HepG2 (cell line): ENCODE measurements around the gene PDGFB. TPM values are rescaled to one million over a fixed set of nuclear protein-coding genes. Genes with fewer than 3 reads are reported as not detected.
A peak's percentile ranks its signal among the peaks of the same experiment; 100 is the strongest.

Source experiments
- ASH2L ChIP-seq: fragments of 300-600, 200-600 bp; sonication (generic); IDR thresholded peaks from 2 replicates; pipeline ENCODE4 v1.7.0; 2017; ENCODE audit warnings: low read depth, mild to moderate bottlenecking, moderate library complexity, mixed read lengths, low read length; ENCODE audit not compliant: insufficient read length
- CC2D1A ChIP-seq: sonication (generic); formaldehyde crosslinking; IDR thresholded peaks from 2 replicates; pipeline ENCODE4 v1.8.1; 2023; ENCODE audit warnings: mild to moderate bottlenecking, missing genetic modification reagents
- CHCHD3 ChIP-seq: sonication (generic); formaldehyde crosslinking; IDR thresholded peaks from 2 replicates; pipeline ENCODE4 v1.8.0; 2022; ENCODE audit warnings: mild to moderate bottlenecking, missing genetic modification reagents, moderate library complexity
- EED ChIP-seq: sonication (generic); formaldehyde crosslinking; IDR thresholded peaks from 2 replicates; pipeline ENCODE4 v1.5.0; 2020; ENCODE audit warnings: mild to moderate bottlenecking, missing genetic modification reagents
- ELF1 ChIP-seq: sonication (generic); formaldehyde crosslinking; IDR thresholded peaks from 2 replicates; pipeline ENCODE4 v1.4.0; 2020; ENCODE audit warnings: missing genetic modification reagents
- FOXO1 ChIP-seq: sonication (generic); formaldehyde crosslinking; IDR thresholded peaks from 2 replicates; pipeline ENCODE4 v1.4.0; 2020; ENCODE audit warnings: missing genetic modification reagents
- HOXA9 ChIP-seq: sonication (generic); formaldehyde crosslinking; IDR thresholded peaks from 2 replicates; pipeline ENCODE4 v1.8.1; 2022; ENCODE audit warnings: missing genetic modification reagents, mild to moderate bottlenecking, moderate library complexity, borderline replicate concordance
- MAX ChIP-seq: IDR thresholded peaks from 2 replicates; pipeline ENCODE4 v1.6.1; 2012; ENCODE audit warnings: inconsistent platforms
- MBNL3 ChIP-seq: fragments of 250-450 bp; sonication (Bioruptor Pico); conservative IDR thresholded peaks from 2 replicates; pipeline ENCODE4 v1.8.0; 2022; ENCODE audit warnings: mild to moderate bottlenecking, inconsistent platforms
- MEF2D ChIP-seq: sonication (generic); formaldehyde crosslinking; IDR thresholded peaks from 2 replicates; pipeline ENCODE4 v1.5.1; 2020; ENCODE audit warnings: mild to moderate bottlenecking, missing genetic modification reagents
- NFYC ChIP-seq: IDR thresholded peaks from 2 replicates; pipeline ENCODE4 v1.6.1; 2016; ENCODE audit warnings: missing genetic modification reagents, missing compliant biosample characterization
- PITX1 ChIP-seq: sonication (generic); formaldehyde crosslinking; IDR thresholded peaks from 2 replicates; pipeline ENCODE4 v1.5.1; 2020; ENCODE audit warnings: mild to moderate bottlenecking, missing genetic modification reagents
- RAD21 ChIP-seq: fragments of 450-650 bp; formaldehyde crosslinking; IDR thresholded peaks from 2 replicates; pipeline ENCODE4 v1.5.0; 2020; ENCODE audit warnings: mild to moderate bottlenecking
- RFX1 ChIP-seq: fragments of 450-650 bp; IDR thresholded peaks from 2 replicates; pipeline ENCODE4 v1.6.1; 2017
- SIX1 ChIP-seq: sonication (generic); formaldehyde crosslinking; IDR thresholded peaks from 2 replicates; pipeline ENCODE4 v1.4.0; 2020; ENCODE audit warnings: missing genetic modification reagents, borderline replicate concordance
- SNAPC4 ChIP-seq: sonication (generic); formaldehyde crosslinking; IDR thresholded peaks from 2 replicates; pipeline ENCODE4 v1.4.0; 2020; ENCODE audit warnings: mild to moderate bottlenecking, missing genetic modification reagents
- TP53 ChIP-seq: sonication (generic); formaldehyde crosslinking; conservative IDR thresholded peaks from 2 replicates; pipeline ENCODE4 v1.4.0; 2020; ENCODE audit warnings: missing genetic modification reagents
- XRCC5 ChIP-seq: fragments of 200-400 bp; formaldehyde crosslinking; optimal IDR thresholded peaks from 2 replicates; pipeline ENCODE3; 2017; ENCODE audit warnings: mild to moderate bottlenecking, low read length
- ZBTB21 ChIP-seq: sonication (generic); formaldehyde crosslinking; IDR thresholded peaks from 2 replicates; pipeline ENCODE4 v1.4.0; 2020; ENCODE audit warnings: missing genetic modification reagents
- ZMYM2 ChIP-seq: sonication (generic); formaldehyde crosslinking; IDR thresholded peaks from 2 replicates; pipeline ENCODE4 v1.8.0; 2022; ENCODE audit warnings: mild to moderate bottlenecking, missing genetic modification reagents
- ZNF235 ChIP-seq: sonication (generic); formaldehyde crosslinking; IDR thresholded peaks from 2 replicates; pipeline ENCODE4 v1.8.1; 2023; ENCODE audit warnings: mild to moderate bottlenecking, missing genetic modification reagents, borderline replicate concordance
- ZNF263 ChIP-seq: sonication (generic); formaldehyde crosslinking; IDR thresholded peaks from 2 replicates; pipeline ENCODE4 v1.4.0; 2020; ENCODE audit warnings: missing genetic modification reagents
- ZNF264 ChIP-seq: sonication (generic); formaldehyde crosslinking; IDR thresholded peaks from 2 replicates; pipeline ENCODE4 v1.4.0; 2020; ENCODE audit warnings: missing genetic modification reagents
- ZNF496 ChIP-seq: sonication (generic); formaldehyde crosslinking; IDR thresholded peaks from 2 replicates; pipeline ENCODE4 v1.8.1; 2023; ENCODE audit warnings: mild to moderate bottlenecking, moderate library complexity, missing genetic modification reagents; ENCODE audit not compliant: insufficient replicate concordance
- ZNF577 ChIP-seq: sonication (generic); formaldehyde crosslinking; IDR thresholded peaks from 2 replicates; pipeline ENCODE4 v1.4.0; 2020; ENCODE audit warnings: mild to moderate bottlenecking, low read depth, missing genetic modification reagents, borderline replicate concordance
- ZNF644 ChIP-seq: IDR thresholded peaks from 2 replicates; pipeline ENCODE4 v1.6.1; 2016; ENCODE audit warnings: low read depth
- ZNF878 ChIP-seq: sonication (generic); formaldehyde crosslinking; IDR thresholded peaks from 2 replicates; pipeline ENCODE4 v1.8.1; 2023; ENCODE audit warnings: mild to moderate bottlenecking, missing genetic modification reagents, moderate library complexity
- ZNF891 ChIP-seq: sonication (generic); formaldehyde crosslinking; IDR thresholded peaks from 2 replicates; pipeline ENCODE4 v1.5.0; 2020; ENCODE audit warnings: mild to moderate bottlenecking, missing genetic modification reagents
- ZSCAN12 ChIP-seq: sonication (generic); formaldehyde crosslinking; IDR thresholded peaks from 2 replicates; pipeline ENCODE4 v1.9.0; 2021; ENCODE audit warnings: mild to moderate bottlenecking, missing genetic modification reagents
- polyA plus RNA-seq, 8 experiments: library from polyadenylated mRNA; depleted of rRNA in 3 of 8; stranded (reverse) in 7 of 8; unstranded in 1 of 8; fragments of >200 nt; fragmentation: Illumina TruSeq in 4 of 8; extraction: Trizol in 4 of 8; gene quantifications; 2 replicates each; pipeline versions ENCODE4 v1.2.1 to v1.2.3, GENCODE V29; 2011 to 2016; ENCODE audit warnings: low read depth in 4 of 8, missing spikeins in 1 of 8, mixed read lengths in 1 of 8; ENCODE audit not compliant: insufficient read depth in 1 of 8
- total RNA-seq, 5 experiments: library from RNA; depleted of rRNA; stranded (reverse); fragments of >200 nt; fragmentation: Illumina TruSeq; extraction: Trizol; gene quantifications; 2 replicates each; pipeline ENCODE4 v1.2.3, GENCODE V29; 2016; ENCODE audit warnings: low read depth in 1 of 5

Gene PDGFB
- total and polyA plus RNA-seq, 2 of the 13 experiments (the other 11 are each of a cell fraction or from before 2014, with no cell fraction given) = 1.4 to 10.1 TPM

GRCh38 chr22:39174498-39175352, 70.1 kb downstream of the PDGFB start (continued):
- TF ChIP-seq SNAPC4 (CRISPR knock-in tag) = no peak
- TF ChIP-seq MEF2D = peak; percentile 76
- TF ChIP-seq MBNL3 (CRISPR knock-in tag) = no peak
- no peak for TF ChIP-seq ZNF263 (CRISPR knock-in tag)
- no peak; the same call in 1 of the 2 replicates for TF ChIP-seq ZNF264 (CRISPR knock-in tag)
- no peak for TF ChIP-seq CC2D1A (CRISPR knock-in tag)
- TF ChIP-seq EED = no peak
- peak; percentile 90 for TF ChIP-seq RFX1
- no peak for TF ChIP-seq CHCHD3 (CRISPR knock-in tag)
- peak; percentile 90 for TF ChIP-seq ELF1 (CRISPR knock-in tag)
- TF ChIP-seq ZNF644 = no peak
- TF ChIP-seq FOXO1 = peak; percentile 100
- TF ChIP-seq ZNF577 (CRISPR knock-in tag) = no peak
- no peak for TF ChIP-seq HOXA9 (CRISPR knock-in tag)
- peak; percentile 96 for TF ChIP-seq ZNF878 (CRISPR knock-in tag)
- TF ChIP-seq ASH2L = peak; percentile 68
- peak; percentile 84 for TF ChIP-seq ZBTB21 (CRISPR knock-in tag)
- no peak for TF ChIP-seq XRCC5
- TF ChIP-seq PITX1 (CRISPR knock-in tag) = peak; percentile 69; the same call in 1 of the 2 replicates
- peak; percentile 17; the same call in 1 of the 2 replicates for TF ChIP-seq NFYC (CRISPR knock-in tag)
- no peak for TF ChIP-seq ZNF891 (CRISPR knock-in tag)
- no peak for TF ChIP-seq ZNF235 (CRISPR knock-in tag)
- TF ChIP-seq SIX1 (CRISPR knock-in tag) = no peak
- no peak for TF ChIP-seq TP53 (CRISPR knock-in tag)
- TF ChIP-seq ZMYM2 (CRISPR knock-in tag) = no peak
- TF ChIP-seq ZNF496 (CRISPR knock-in tag) = no peak
- TF ChIP-seq MAX = peak; percentile 39; the same call in 1 of the 2 replicates
- no peak for TF ChIP-seq ZSCAN12 (CRISPR knock-in tag)
- no peak for TF ChIP-seq RAD21 (CRISPR knock-in tag)
